GM19463 (cell line): Measurements from ENCODE around the gene SLC44A3.

Experiments
- ATAC-seq: cut with Tn5 transposase; IDR thresholded peaks from one replicate; pipeline ENCODE4 v1.9.1; 2021; ENCODE audit warnings: mild to moderate bottlenecking, moderate library complexity; ENCODE audit not compliant: unreplicated experiment

Gene SLC44A3

DNA sequence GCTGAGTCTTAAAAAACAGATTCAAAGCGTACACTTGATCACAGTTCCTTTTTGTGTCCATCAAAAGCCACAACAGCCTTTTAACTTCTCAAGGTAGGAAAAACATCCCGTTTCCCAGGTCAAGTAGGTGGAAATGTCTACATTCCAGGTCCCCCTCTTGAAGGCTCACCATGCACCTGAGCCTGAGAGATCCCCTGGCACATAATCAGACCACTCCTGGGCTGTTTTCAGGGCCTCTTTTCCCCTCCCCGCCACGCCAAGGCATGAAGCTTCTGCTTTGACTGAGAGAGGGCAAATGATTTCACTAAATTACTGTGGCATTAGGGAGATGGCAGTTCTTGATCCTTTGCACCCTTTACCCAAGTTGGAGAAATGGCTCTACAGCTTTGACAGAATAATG, 85.0 kb downstream of the SLC44A3 start:
- ATAC-seq = no peak

DNA sequence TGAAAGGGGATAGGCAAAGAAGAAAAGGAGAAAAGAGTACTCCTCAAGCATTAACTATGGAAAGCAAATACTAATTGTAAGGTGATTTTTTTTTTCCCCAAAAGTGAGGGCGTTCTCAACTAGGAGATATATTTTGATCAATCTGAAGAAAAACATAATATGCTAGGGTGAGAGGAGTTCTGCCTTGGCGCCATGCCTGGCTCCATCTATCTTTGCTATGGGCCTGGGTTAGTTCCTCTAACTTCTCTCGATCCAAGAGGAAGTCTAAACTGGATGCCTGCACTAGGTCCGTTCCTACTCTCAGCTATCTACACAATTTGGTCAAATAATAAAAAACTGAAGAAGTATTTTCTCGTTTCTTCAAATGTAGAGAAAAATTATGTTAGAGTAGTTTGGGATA, 86.2 kb downstream of the SLC44A3 start:
- no peak for ATAC-seq

DNA sequence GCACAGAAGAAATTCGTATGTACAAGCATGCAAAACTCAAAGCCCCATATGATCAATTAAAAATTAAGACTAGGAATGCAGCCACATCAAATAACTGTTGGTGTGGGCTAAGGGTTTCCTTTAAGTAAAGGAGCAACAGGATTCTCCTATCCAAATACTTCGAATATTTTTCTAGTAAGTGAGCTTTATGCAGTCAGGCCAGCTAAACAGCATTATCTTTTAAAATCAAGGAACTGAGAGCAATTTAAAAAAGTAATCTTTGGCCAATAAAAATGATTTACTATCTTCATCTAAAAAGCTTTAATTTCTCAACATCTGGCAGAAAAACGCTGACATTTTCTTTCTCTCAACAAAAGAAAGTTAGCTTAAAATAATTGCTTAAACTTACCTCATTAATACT, 87.0 kb downstream of the SLC44A3 start:
- ATAC-seq = no peak

GRCh38 chr1:94908190-94908589, 88.0 kb downstream of the SLC44A3 start:
- ATAC-seq = no peak

GRCh38 chr1:94908965-94909364, 88.8 kb downstream of the SLC44A3 start:
- no peak for ATAC-seq

GRCh38 chr1:94909486-94909885, 89.3 kb downstream of the SLC44A3 start:
- no peak for ATAC-seq

DNA sequence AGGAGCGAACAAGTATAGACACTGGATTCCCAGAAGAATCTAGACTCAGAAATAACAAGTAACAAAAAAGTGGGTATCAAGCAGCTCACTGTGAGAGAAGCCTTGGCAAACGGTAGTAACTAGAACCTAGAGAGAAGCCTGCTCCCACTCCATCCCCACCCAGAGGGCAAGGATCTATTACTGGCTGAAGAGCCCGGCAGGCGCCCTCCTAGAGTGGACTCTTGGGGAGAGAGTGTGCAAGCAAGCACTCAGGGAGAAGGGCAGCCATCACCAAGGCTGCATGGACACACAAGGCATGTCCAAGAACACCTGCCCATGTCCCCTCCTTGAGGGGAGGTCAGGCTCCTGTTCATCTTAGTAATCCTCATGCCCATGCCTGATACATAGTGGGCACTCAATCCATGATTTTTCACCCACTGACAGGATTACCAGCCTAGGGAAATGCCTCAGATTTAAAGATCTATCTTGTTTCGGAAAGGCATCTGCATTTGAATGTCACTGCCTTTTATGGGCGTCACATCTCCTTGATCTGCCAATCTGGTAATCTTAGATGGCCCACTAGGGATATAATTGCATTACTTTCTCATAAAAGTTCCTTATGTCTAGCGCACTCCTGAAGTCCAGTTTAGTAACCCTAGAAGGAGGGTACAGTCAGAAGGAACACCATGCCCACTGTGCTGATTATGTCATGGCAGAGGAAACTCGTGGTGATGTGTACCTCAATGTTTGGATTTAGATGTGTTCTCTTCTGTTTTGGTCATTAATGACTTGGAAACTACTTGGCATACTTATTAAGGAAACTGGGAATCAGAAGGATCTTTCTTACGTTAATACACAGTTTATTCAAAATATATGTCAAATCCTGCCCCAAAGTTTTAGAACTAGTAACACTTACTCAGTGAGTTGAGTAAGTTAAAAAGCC, 92.4 kb downstream of the SLC44A3 start:
- no peak for ATAC-seq

- no peak for ATAC-seq
Observed at GRCh38 chr1:94917251-94917650, 97.1 kb downstream of the SLC44A3 start.

GRCh38 chr1:94919241-94920030, 99.3 kb downstream of the SLC44A3 start:
- no peak for ATAC-seq

DNA sequence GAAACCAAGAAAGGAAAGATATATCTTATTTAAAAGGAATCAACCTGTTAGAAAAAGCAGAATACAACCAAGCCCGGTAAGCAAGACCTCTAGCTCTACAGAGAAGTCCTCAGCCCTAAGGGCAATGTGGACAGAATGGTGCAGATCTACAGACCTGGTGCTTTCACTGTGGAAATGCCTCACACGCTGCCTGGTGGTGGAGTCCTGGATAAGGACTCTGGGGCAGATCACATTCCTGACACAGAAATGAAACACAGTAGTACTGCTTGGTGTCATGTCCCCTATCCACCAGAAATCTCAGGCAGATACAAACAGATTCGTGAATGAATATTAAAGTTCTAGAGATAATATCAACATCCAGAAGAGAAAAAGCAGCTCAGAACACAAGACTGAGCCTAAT, 99.9 kb downstream of the SLC44A3 start:
- no peak for ATAC-seq

GRCh38 chr1:94921977-94922376, 101.8 kb downstream of the SLC44A3 start:
- no peak for ATAC-seq

GRCh38 chr1:94922761-94923331, 102.7 kb downstream of the SLC44A3 start:
- no peak for ATAC-seq

GRCh38 chr1:94925004-94925403, 104.8 kb downstream of the SLC44A3 start:
- no peak for ATAC-seq

- ATAC-seq = peak; percentile 10
Observed at GRCh38 chr1:94925561-94926125, 105.5 kb downstream of the SLC44A3 start.

GRCh38 chr1:94926126-94926914, 106.2 kb downstream of the SLC44A3 start:
- ATAC-seq = peak; percentile 26

DNA sequence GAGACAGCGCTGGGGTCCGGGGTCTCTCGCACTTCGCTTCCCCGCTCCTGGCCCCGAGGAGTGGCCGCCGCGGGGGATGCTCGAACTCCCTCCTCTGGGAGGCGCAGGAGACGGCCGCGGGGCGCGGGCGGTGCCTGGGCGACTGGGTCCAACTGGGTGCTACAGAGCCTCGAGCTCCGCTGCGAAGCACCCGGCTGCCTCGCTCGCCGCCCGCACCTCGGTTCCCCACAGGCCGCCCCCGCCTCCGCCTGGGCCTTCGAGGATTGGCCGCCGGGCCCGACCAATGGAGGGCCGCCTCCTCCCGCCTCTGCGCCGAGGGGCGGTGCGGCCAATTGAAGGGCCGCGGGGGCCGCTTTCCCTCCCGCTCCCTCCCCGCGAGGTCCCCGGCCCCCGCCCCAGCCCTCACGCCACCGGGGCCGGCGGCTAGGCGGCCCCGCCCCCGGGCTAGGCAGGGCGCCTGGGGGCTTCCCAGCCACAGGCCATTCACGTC, 106.8 kb downstream of the SLC44A3 start, which contains the start of gene CNN3:
TSS of gene CNN3 (minus strand) at position 196 of the 490 bp plus-strand sequence. CDS start 216 bp downstream, outside the sequence.
- peak; percentile 84 for ATAC-seq

DNA sequence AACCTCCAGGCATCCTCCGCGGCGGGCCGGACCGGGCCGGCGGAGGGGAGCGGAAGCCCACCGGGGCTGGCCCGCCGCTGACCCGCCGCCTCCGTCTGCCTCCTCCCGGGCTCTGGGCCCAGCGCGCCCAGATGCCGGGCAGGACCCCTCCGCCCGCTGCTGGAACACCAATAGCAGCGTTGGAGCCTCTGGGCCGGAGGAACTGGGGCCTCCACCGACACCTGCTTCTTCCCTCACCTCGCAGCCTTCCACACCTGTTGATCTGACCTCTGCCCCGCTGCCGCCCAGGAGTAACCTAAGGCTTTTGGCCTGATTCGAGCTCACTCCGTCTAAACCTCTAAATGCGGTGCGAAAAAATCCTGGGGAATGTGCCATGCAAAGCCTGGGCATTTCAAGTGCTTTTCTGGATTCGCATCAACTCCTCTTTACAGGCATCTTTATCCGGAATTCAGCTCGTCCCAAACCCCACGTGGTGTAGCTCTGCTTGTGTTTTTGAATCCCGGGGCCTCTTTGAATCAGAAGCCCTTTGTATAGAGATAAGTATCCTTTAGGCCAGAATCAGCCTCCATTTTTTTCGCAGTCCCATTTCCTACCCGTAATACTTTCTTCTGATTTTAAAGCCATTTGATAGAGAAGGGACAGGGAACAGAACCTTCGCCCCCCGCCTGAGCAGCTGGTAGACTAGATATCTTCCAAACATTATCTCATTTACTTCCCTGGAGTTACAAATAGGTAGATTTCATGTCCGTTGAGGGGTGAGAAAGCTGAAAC, 107.4 kb downstream of the SLC44A3 start:
- ATAC-seq = peak; percentile 22

DNA sequence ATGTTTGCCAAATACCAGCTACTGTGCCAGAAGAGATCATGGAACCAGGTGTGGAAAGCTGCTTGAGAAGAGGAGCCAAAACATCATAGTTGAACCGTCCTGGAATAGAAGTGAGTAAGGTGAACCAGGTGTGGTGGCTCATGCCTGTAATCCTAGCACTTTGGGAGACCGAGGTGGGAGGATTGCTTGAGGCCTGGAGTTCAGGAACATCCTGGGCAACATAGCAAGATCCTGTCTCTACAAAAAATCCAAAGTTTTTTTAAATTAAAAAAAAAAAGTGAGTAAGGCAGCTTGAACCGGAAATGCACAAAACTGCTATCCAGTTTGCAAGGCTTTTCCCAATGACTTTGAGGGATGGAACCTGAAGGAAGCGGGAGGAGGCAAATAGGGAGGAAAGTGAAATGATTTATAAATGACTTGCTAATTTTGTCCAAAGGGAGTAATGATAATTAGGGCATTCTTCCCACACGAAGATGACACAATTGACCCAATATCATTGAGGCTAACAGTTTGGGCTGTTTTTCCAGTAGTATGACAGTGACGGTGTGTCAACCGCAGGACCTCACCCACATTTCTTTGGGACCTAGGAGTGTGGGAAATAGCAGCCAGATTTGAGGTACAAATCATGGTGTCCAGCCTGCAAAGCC, 108.3 kb downstream of the SLC44A3 start:
- ATAC-seq = no peak
